Measurements from ENCODE around the gene INTS7. TPM values are rescaled to one million over a fixed set of nuclear protein-coding genes. Genes with fewer than 3 reads are reported as not detected.
"Not testable (repeated sequence)": the region's sequence is repeated elsewhere in the genome, so short reads cannot be mapped to it uniquely, and the experiment has no call there.

INTS7 gene
- total RNA-seq, 1 donor from 2014 or later, result 15.9 TPM

- H3K27ac ChIP-seq, result no peak overlapping the region
- no peaks in the 10 kb centered on the region for H3K4me1 ChIP-seq
- TF ChIP-seq CTCF (IDR thresholded peaks at IDR 0.05), result no peak
- H3K27me3 ChIP-seq, result no peaks in the 10 kb centered on the region
- DNase-seq (no peak), ATAC-seq (no peak)
- peaks cover 36% of the 10 kb centered on the region for H3K36me3 ChIP-seq
- no peaks in the 10 kb centered on the region for H3K9me3 ChIP-seq
- H3K4me3 ChIP-seq, result no peak overlapping the region
- intact Hi-C loops (cut with DNase I), result no loop called here
Measured at GRCh38 chr1:212007886-212008285, 27.5 kb downstream of the INTS7 start.

GRCh38 chr1:212007178-212007577, 28.2 kb downstream of the INTS7 start:
- no peaks in the 10 kb centered on the region for H3K27me3 ChIP-seq
- H3K36me3 ChIP-seq, result peaks cover 36% of the 10 kb centered on the region
- H3K4me3 ChIP-seq, result no peak overlapping the region
- no peak for DNase-seq
- no peaks in the 10 kb centered on the region for H3K4me1 ChIP-seq
- no peak overlapping the region for H3K27ac ChIP-seq
- intact Hi-C loops (cut with DNase I), result no loop called here
- no peak for TF ChIP-seq CTCF (IDR thresholded peaks at IDR 0.05)
- no peaks in the 10 kb centered on the region for H3K9me3 ChIP-seq
- ATAC-seq, result no peak

- Histone ChIP-seq H3K27ac (no peak overlapping the region), H3K4me3 (no peak overlapping the region), H3K36me3 (peaks cover 41% of the 10 kb centered on the region), H3K27me3 (no peaks in the 10 kb centered on the region), H3K9me3 (no peaks in the 10 kb centered on the region), H3K4me1 (no peaks in the 10 kb centered on the region)
- TF ChIP-seq CTCF (IDR thresholded peaks at IDR 0.05), result no peak
- ATAC-seq (no peak), DNase-seq (no peak)
- intact Hi-C loops (cut with DNase I), result no loop called here
Measured at GRCh38 chr1:212004895-212005608, 30.3 kb downstream of the INTS7 start.

- DNase-seq, result no peak
- Histone ChIP-seq H3K4me1 (no peaks in the 10 kb centered on the region), H3K27ac (no peak overlapping the region), H3K27me3 (no peaks in the 10 kb centered on the region), H3K4me3 (no peak overlapping the region), H3K9me3 (no peaks in the 10 kb centered on the region), H3K36me3 (peaks cover 28% of the 10 kb centered on the region)
- no peak for ATAC-seq
- TF ChIP-seq CTCF (IDR thresholded peaks at IDR 0.05), result no peak
- intact Hi-C loops (cut with DNase I), result no loop called here
Measured at GRCh38 chr1:212002536-212002935, 32.8 kb downstream of the INTS7 start.

- intact Hi-C loops (cut with DNase I); H3K27ac ChIP-seq; H3K9me3 ChIP-seq; ATAC-seq; DNase-seq; H3K27me3 ChIP-seq; H3K4me3 ChIP-seq; H3K4me1 ChIP-seq; H3K36me3 ChIP-seq: not testable (repeated sequence)
Measured at GRCh38 chr1:211997426-211997825, 37.9 kb downstream of the INTS7 start.

- Histone ChIP-seq H3K36me3 (peaks cover 9% of the 10 kb centered on the region), H3K27me3 (no peaks in the 10 kb centered on the region), H3K9me3 (no peaks in the 10 kb centered on the region), H3K4me1 (no peaks in the 10 kb centered on the region), H3K27ac (no peak overlapping the region), H3K4me3 (no peak overlapping the region)
- no peak for DNase-seq
- no peak for TF ChIP-seq CTCF (IDR thresholded peaks at IDR 0.05)
- intact Hi-C loops (cut with DNase I), result no loop called here
- no peak for ATAC-seq
Measured at GRCh38 chr1:211991695-211992094, 43.7 kb downstream of the INTS7 start.

All from upper lobe of right lung (tissue), 1 donor.